ENCODE data around the gene EXD1.
"Not testable (repeated sequence)": the region's sequence is repeated elsewhere in the genome, so short reads cannot be mapped to it uniquely, and the experiment has no call there.

Gene EXD1

GRCh38 chr15:41230650-41231421 is at the start of gene EXD1, which contains the start of gene CHP1:
TSS of gene EXD1 (minus strand) at chr15:41230757. CDS start at chr15:41226575, 4,182 bp downstream.
TSS of gene CHP1 (plus strand) at chr15:41231268. CDS start at chr15:41231383, 115 bp downstream.
- peak; percentile 96 for DNase-seq (ENCODE audit: low spot score)

- DNase-seq (ENCODE audit: low spot score) = no peak
Measured at GRCh38 chr15:41279535-41280283, 49.2 kb upstream of the EXD1 start.

GRCh38 chr15:41278319-41278718 is 47.8 kb upstream of the EXD1 start:
- no peak for DNase-seq (ENCODE audit: low spot score)

GRCh38 chr15:41276831-41277230 is 46.3 kb upstream of the EXD1 start:
- no peak for DNase-seq (ENCODE audit: low spot score)

- no peak for DNase-seq (ENCODE audit: low spot score)
Measured at GRCh38 chr15:41269887-41270286, 39.3 kb upstream of the EXD1 start.

- no peak for DNase-seq (ENCODE audit: low spot score)
Measured at GRCh38 chr15:41263891-41264351, 33.4 kb upstream of the EXD1 start.

GRCh38 chr15:41262571-41262970 is 32.0 kb upstream of the EXD1 start:
- no peak for DNase-seq (ENCODE audit: low spot score)

GRCh38 chr15:41260924-41261323 is 30.4 kb upstream of the EXD1 start:
- DNase-seq (ENCODE audit: low spot score) = not testable (repeated sequence)

GRCh38 chr15:41259546-41260189 is 29.1 kb upstream of the EXD1 start:
- no peak for DNase-seq (ENCODE audit: low spot score)

- DNase-seq (ENCODE audit: low spot score) = no peak
Measured at GRCh38 chr15:41258750-41259471, 28.4 kb upstream of the EXD1 start.

- DNase-seq (ENCODE audit: low spot score) = no peak
Measured at GRCh38 chr15:41256577-41257038, 26.1 kb upstream of the EXD1 start.

- no peak for DNase-seq (ENCODE audit: low spot score)
Measured at GRCh38 chr15:41256103-41256502, 25.5 kb upstream of the EXD1 start.

GRCh38 chr15:41254560-41254959 is 24.0 kb upstream of the EXD1 start:
- DNase-seq (ENCODE audit: low spot score) = no peak

- DNase-seq (ENCODE audit: low spot score) = no peak
Measured at GRCh38 chr15:41251411-41251810, 20.9 kb upstream of the EXD1 start.

GRCh38 chr15:41250745-41251144 is 20.2 kb upstream of the EXD1 start:
- DNase-seq (ENCODE audit: low spot score) = not testable (repeated sequence)

- no peak for DNase-seq (ENCODE audit: low spot score)
Measured at GRCh38 chr15:41241221-41241964, 10.8 kb upstream of the EXD1 start.

- no peak for DNase-seq (ENCODE audit: low spot score)
Measured at GRCh38 chr15:41238100-41238499, 7.5 kb upstream of the EXD1 start.

GRCh38 chr15:41235929-41236328 is 5.4 kb upstream of the EXD1 start:
- no peak for DNase-seq (ENCODE audit: low spot score)

- not testable (repeated sequence) for DNase-seq (ENCODE audit: low spot score)
Measured at GRCh38 chr15:41235228-41235627, 4.7 kb upstream of the EXD1 start.

- no peak for DNase-seq (ENCODE audit: low spot score)
Measured at GRCh38 chr15:41233367-41233771, 2.8 kb upstream of the EXD1 start.

Measured in CD4-positive, alpha-beta T cell treated with Interleukin-15 for 4 hours (primary cell).